GM18951 (cell line): Measurements from ENCODE around the gene PLCB4.

ENCODE experiments used
- POLR2A ChIP-seq: IDR thresholded peaks from 4 replicates; pipeline ENCODE4 v1.6.1; 2011; ENCODE audit warnings: mild to moderate bottlenecking; ENCODE audit not compliant: insufficient read length, insufficient read depth; ENCODE audit errors: extremely low read depth
- in situ Hi-C: fragments of 300-500 bp; cut with MboI; formaldehyde crosslinking; loops from one replicate; pipeline ENCODE4 v1.12.0; 2022; ENCODE audit warnings: low sequenced_read_pairs, mixed read lengths, inconsistent platforms; ENCODE audit not compliant: unreplicated experiment

PLCB4 gene

GRCh38 chr20:9163251-9163650 lies 94.4 kb downstream of the PLCB4 start:
- no peak for TF ChIP-seq POLR2A
- in situ Hi-C loops = no loop called here

GRCh38 chr20:9163995-9164394 lies 95.1 kb downstream of the PLCB4 start:
- in situ Hi-C loops = no loop called here
- TF ChIP-seq POLR2A = no peak

- TF ChIP-seq POLR2A = no peak
- in situ Hi-C loops = no loop called here
These were observed 96.4 kb downstream of the PLCB4 start for GRCh38 chr20:9165261-9165660.

GRCh38 chr20:9166153-9166780 lies 97.4 kb downstream of the PLCB4 start:
- TF ChIP-seq POLR2A = no peak
- in situ Hi-C loops = no loop called here

- in situ Hi-C loops = no loop called here
- no peak for TF ChIP-seq POLR2A
These were observed 100.5 kb downstream of the PLCB4 start for GRCh38 chr20:9169409-9169808.

- in situ Hi-C loops = no loop called here
These were observed 104.0 kb downstream of the PLCB4 start for GRCh38 chr20:9172851-9173250.

GRCh38 chr20:9177278-9177677 lies 108.4 kb downstream of the PLCB4 start:
- in situ Hi-C loops = no loop called here
- no peak for TF ChIP-seq POLR2A

More at GRCh38 chr20:9172851-9173250, 104.0 kb downstream of the PLCB4 start:
- TF ChIP-seq POLR2A = no peak

- in situ Hi-C loops = no loop called here
- TF ChIP-seq POLR2A = no peak
These were observed 110.4 kb downstream of the PLCB4 start for GRCh38 chr20:9179193-9179802.

GRCh38 chr20:9179867-9180266 lies 111.0 kb downstream of the PLCB4 start:
- TF ChIP-seq POLR2A = no peak
- in situ Hi-C loops = no loop called here

GRCh38 chr20:9180481-9181257 lies 111.8 kb downstream of the PLCB4 start:
- in situ Hi-C loops = no loop called here
- no peak for TF ChIP-seq POLR2A

- no peak for TF ChIP-seq POLR2A
- in situ Hi-C loops = no loop called here
These were observed 116.6 kb downstream of the PLCB4 start for GRCh38 chr20:9185511-9185910.

- in situ Hi-C loops = no loop called here
- no peak for TF ChIP-seq POLR2A
These were observed 117.5 kb downstream of the PLCB4 start for GRCh38 chr20:9186396-9186795.

- in situ Hi-C loops = no loop called here
- no peak for TF ChIP-seq POLR2A
These were observed 126.1 kb downstream of the PLCB4 start for GRCh38 chr20:9195031-9195430.

- in situ Hi-C loops = no loop called here
- TF ChIP-seq POLR2A = no peak
These were observed 127.2 kb downstream of the PLCB4 start for GRCh38 chr20:9196110-9196509.
